Measurements from ENCODE around the gene RBM38.

RBM38 gene

GRCh38 chr20:57374931-57375651 is 16.1 kb upstream of the RBM38 start:
- no peak for DNase-seq

- no peak for DNase-seq
These were observed 15.5 kb upstream of the RBM38 start for GRCh38 chr20:57375652-57376230.

GRCh38 chr20:57377350-57377749 is 13.8 kb upstream of the RBM38 start:
- DNase-seq: no peak

GRCh38 chr20:57378107-57378506 is 13.1 kb upstream of the RBM38 start:
- no peak for DNase-seq

GRCh38 chr20:57378646-57379262 is 12.4 kb upstream of the RBM38 start:
- no peak for DNase-seq

DNA sequence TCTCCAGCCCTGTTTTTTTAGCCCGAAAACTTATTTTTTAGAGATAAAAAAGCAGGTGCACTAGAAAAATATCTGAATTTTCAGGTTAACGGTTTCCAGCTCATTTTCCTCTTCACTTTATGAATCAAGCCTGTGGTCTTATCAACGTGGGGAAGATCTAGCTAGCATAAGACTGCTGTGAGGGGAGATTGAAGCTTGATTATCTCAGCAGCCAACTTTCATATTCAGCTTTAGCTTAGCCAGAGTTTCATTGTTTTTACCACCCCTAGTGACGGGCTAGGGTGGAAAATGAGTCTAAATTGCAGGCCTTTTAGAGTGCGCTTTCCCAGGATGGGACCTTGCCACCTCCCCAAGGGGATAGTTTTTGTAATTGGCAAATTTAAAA is 11.9 kb upstream of the RBM38 start:
- no peak for DNase-seq

- DNase-seq: no peak
These were observed 11.0 kb upstream of the RBM38 start for GRCh38 chr20:57380081-57380750.

GRCh38 chr20:57381596-57382503 is 9.3 kb upstream of the RBM38 start:
- DNase-seq: peak; percentile 57

GRCh38 chr20:57382516-57382915 is 8.7 kb upstream of the RBM38 start:
- DNase-seq: no peak

DNA sequence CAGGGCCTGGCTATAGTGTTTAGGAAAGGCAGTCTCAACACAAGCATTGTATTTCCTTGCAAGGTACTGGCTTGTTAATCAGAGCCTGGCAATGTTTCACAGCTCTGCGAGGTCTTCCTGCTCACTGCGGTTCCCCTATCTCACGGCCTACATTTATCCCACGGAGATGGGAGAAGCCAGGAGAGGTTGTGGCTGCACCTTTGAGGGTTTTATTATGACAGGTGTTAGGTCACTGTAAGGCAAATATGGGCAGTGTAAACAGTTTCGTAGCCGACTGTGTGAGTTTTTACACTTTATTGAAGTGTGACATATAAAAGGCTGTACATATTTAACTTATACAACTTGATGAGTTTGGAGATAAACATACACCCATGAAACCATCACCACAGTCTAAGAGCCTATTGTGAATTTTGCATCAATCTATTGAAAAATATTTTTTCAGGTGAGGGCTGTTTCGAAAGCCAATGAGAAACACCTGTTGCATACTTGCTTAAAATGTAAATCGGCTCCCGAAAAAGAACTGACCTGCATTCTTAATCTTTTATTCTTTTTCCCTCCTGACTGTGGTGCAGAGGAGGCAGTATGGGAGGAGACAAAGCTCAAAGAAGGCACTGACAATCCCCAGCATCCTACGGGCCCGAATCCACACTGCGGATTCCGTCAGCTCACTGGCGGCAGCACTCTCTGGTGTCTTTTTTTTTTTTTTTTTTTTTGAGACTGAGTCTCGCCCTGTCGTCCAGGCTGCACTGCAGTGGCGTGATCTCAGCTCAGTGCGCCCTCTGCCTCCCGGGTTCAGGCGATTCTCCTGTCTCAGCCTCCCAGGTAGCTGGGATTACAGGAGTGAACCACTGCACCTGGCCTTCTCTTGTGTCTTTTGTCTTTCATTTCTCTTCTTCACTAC is 7.5 kb upstream of the RBM38 start:
- DNase-seq: no peak

DNA sequence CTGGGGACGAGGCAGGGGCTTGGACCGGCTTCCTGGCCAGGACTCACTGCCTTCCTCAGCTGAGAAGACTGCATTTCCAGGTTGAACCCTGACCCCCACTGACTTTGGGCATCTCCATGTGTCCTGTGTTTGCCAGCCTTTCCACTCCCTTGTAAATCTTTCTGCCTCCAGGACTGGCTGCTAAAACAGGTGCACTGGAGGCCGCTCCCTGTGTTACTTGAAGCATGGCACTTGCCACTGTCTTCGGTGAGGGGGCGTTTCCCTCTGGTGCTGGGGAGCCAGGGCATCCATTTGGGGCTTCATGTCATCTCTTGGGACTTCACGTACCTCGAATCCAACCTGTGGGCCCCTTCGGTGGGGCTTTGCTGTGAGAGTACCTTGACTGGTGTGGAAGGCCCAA is 6.7 kb upstream of the RBM38 start:
- DNase-seq: no peak

GRCh38 chr20:57384953-57385761 is 6.0 kb upstream of the RBM38 start:
- DNase-seq: no peak

- no peak for DNase-seq
These were observed 5.3 kb upstream of the RBM38 start for GRCh38 chr20:57385940-57386339.

- DNase-seq: no peak
These were observed 4.4 kb upstream of the RBM38 start for GRCh38 chr20:57386762-57387161.

GRCh38 chr20:57387463-57387862 is 3.7 kb upstream of the RBM38 start:
- DNase-seq: no peak

DNA sequence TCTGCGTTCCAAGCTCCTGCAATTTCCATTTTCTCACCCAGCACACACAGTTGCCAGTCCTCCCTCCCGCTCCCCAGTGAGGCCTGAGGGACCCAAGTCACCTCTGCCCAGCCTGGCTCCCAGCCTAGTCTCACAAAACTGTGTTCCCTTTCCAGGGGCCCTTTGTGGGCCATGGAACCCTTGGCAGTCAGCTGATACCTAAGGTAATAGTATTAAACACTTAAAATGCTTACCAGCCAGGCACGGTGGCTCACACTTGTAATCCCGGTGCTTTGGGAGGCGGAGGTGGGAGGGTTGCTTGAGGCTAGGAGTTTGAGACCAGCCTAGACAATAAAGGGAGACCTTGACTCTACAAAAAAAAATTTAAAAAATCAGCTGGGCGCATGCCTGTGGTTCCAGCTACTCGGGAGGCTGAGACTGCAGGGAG is 3.2 kb upstream of the RBM38 start:
- no peak for DNase-seq

DNA sequence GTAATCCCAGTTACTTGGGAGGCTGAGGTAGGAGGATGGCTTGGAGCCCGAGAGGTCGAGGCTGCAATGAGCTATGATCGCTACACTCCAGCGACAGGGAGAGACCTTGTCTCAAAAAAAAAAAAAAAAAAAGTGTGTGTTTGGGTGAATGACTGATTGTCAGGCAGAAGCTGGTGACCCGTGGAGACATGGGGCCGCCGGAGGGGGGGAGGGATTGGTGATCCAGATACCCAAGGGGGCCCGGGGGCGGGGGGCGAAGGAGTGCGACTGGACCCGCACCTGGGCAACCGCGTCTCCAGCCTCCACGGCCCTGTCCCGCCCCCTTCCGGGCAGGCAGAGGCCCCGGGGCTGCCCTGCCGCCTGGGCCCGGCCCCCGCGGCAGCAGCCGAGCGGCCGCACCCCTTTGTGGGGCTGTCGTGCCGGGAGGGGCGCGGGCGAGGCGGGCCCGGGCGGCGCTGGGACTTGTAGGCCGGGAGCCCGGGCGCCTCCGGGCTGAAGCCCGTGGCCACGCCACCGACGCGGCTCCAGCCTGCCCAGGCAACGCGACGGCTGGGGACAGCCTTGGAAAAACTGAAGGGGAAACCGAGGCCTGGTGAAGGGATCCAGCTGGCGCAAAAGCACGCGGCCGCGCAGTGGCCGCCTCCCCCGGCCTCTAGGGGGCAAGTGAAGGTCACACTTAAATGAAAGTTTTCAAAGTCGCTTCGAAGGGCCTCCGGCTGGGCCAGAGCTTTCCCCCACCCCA is 2.1 kb upstream of the RBM38 start:
- DNase-seq: peak; percentile 56

GRCh38 chr20:57389695-57390603 is 1.2 kb upstream of the RBM38 start:
- DNase-seq: no peak
